Neural progenitor cell (in vitro differentiated cells): ENCODE data around the gene KCTD16. TPM values are rescaled to one million over a fixed set of nuclear protein-coding genes. Genes with fewer than 3 reads are reported as not detected.

Experiments
- DNase-seq: peaks from one replicate; pipeline ENCODE4 v3.0.0-alpha.2; 2016; ENCODE audit warnings: low spot score
- H2AFZ ChIP-seq: fragments of 200-600 bp; sonication (generic); replicated peaks from 2 replicates; pipeline ENCODE4 v1.6.1; 2016; ENCODE audit warnings: antibody characterized with exemption
- H3F3A ChIP-seq: fragments of 200-600 bp; sonication (generic); 2 replicates; pipeline ENCODE4 v1.6.1; 2016; ENCODE audit warnings: antibody characterized with exemption, low read depth
- H3K27ac ChIP-seq: fragments of 200-600 bp; sonication (generic); 2 replicates; pipeline ENCODE4 v1.5.1; 2016; ENCODE audit warnings: mild to moderate bottlenecking
- H3K27me3 ChIP-seq: fragments of 200-600 bp; sonication (generic); 2 replicates; pipeline ENCODE4 v1.6.1; 2016; ENCODE audit warnings: mild to moderate bottlenecking, moderate library complexity
- H3K36me3 ChIP-seq: fragments of 200-600 bp; sonication (generic); 2 replicates; pipeline ENCODE4 v1.5.1; 2016
- H3K4me1 ChIP-seq: fragments of 200-600 bp; sonication (generic); 2 replicates; pipeline ENCODE4 v1.6.1; 2016; ENCODE audit warnings: mixed run types
- H3K4me2 ChIP-seq: fragments of 200-600 bp; sonication (generic); 2 replicates; pipeline ENCODE4 v1.6.1; 2016
- H3K4me3 ChIP-seq: fragments of 200-600 bp; sonication (generic); 2 replicates; pipeline ENCODE4 v1.5.1; 2016
- H3K79me2 ChIP-seq: fragments of 200-600 bp; sonication (generic); 2 replicates; pipeline ENCODE4 v1.6.1; 2016; ENCODE audit warnings: low read depth
- H3K9ac ChIP-seq: fragments of 200-600 bp; sonication (generic); 2 replicates; pipeline ENCODE4 v1.6.1; 2016
- H3K9me3 ChIP-seq: fragments of 200-600 bp; sonication (generic); 2 replicates; pipeline ENCODE4 v1.5.1; 2016; ENCODE audit warnings: low read depth
- H4K20me1 ChIP-seq: fragments of 200-600 bp; sonication (generic); 2 replicates; pipeline ENCODE4 v1.6.1; 2016; ENCODE audit warnings: low read depth
- H3K27ac Mint-ChIP-seq: 3 replicates; pipeline ENCODE4 v1.8.0; 2021; ENCODE audit warnings: mixed read lengths
- H3K27me3 Mint-ChIP-seq: 2 replicates; pipeline ENCODE4 v1.8.0; 2022; ENCODE audit warnings: low read depth, mild to moderate bottlenecking, inconsistent platforms, moderate library complexity, mixed read lengths; ENCODE audit not compliant: insufficient read depth
- H3K36me3 Mint-ChIP-seq: 3 replicates; pipeline ENCODE4 v1.8.0; 2021; ENCODE audit warnings: mixed read lengths
- H3K4me1 Mint-ChIP-seq: 3 replicates; pipeline ENCODE4 v1.8.0; 2021; ENCODE audit warnings: mixed read lengths
- H3K4me3 Mint-ChIP-seq: 3 replicates; pipeline ENCODE4 v1.8.0; 2021; ENCODE audit warnings: mild to moderate bottlenecking, moderate library complexity, mixed read lengths
- H3K9me3 Mint-ChIP-seq: 3 replicates; pipeline ENCODE4 v1.8.0; 2020; ENCODE audit warnings: mixed read lengths
- CTCF ChIP-seq: fragments of 200-600 bp; sonication (generic); IDR thresholded peaks from 2 replicates; pipeline ENCODE4 v1.5.1; 2017; ENCODE audit warnings: antibody characterized with exemption, mild to moderate bottlenecking
- EZH2 ChIP-seq: fragments of 200-600 bp; sonication (generic); IDR thresholded peaks from 2 replicates; pipeline ENCODE4 v1.6.1; 2017; ENCODE audit warnings: antibody characterized with exemption, mild to moderate bottlenecking, moderate library complexity
- EZH2phosphoT487 ChIP-seq: fragments of 200-600 bp; sonication (generic); IDR thresholded peaks from 2 replicates; pipeline ENCODE4 v1.6.1; 2017; ENCODE audit warnings: antibody characterized with exemption
- total RNA-seq: library from RNA; depleted of rRNA; stranded (reverse); fragments of >200 nt; gene quantifications from 2 replicates; pipeline ENCODE4 v1.2.3, GENCODE V29; 2015; ENCODE audit warnings: low replicate concordance

Gene KCTD16
- total RNA-seq, 1 donor from 2014 or later, result 1.6 TPM

GRCh38 chr5:144134194-144134826 lies 36.4 kb upstream of the KCTD16 start:
- Histone ChIP-seq H3K27me3 (no peaks in the 10 kb centered on the region), H3K4me2 (no peak overlapping the region), H3K9ac (no peak overlapping the region), H3K36me3 (no peaks in the 10 kb centered on the region), H3K27ac (no peak overlapping the region), H3K4me3 (no peak overlapping the region), H2AFZ (no peak overlapping the region), H3F3A (no peaks in the 10 kb centered on the region), H3K4me1 (no peaks in the 10 kb centered on the region), H4K20me1 (no peaks in the 10 kb centered on the region), H3K79me2 (no peaks in the 10 kb centered on the region), H3K9me3 (no peaks in the 10 kb centered on the region)
- H3K27ac Mint-ChIP-seq, result no peak overlapping the region
- no peaks in the 10 kb centered on the region for H3K27me3 Mint-ChIP-seq
- no peaks in the 10 kb centered on the region for H3K9me3 Mint-ChIP-seq
- DNase-seq, result no peak
- H3K36me3 Mint-ChIP-seq, result no peaks in the 10 kb centered on the region
- no peaks in the 10 kb centered on the region for H3K4me1 Mint-ChIP-seq
- TF ChIP-seq CTCF (no peak), EZH2 (no peak), EZH2phosphoT487 (no peak)
- no peak overlapping the region for H3K4me3 Mint-ChIP-seq

- H3K4me3 ChIP-seq, result no peak overlapping the region
- TF ChIP-seq EZH2phosphoT487, result no peak
- H3K9me3 Mint-ChIP-seq, result no peaks in the 10 kb centered on the region
- H3K27ac Mint-ChIP-seq, result no peak overlapping the region
- H3K27ac ChIP-seq, result no peak overlapping the region
- H3F3A ChIP-seq, result no peaks in the 10 kb centered on the region
- H3K4me1 ChIP-seq, result no peaks in the 10 kb centered on the region
- no peaks in the 10 kb centered on the region for H3K27me3 ChIP-seq
- H3K4me3 Mint-ChIP-seq, result no peak overlapping the region
- no peak for DNase-seq
- H3K27me3 Mint-ChIP-seq, result no peaks in the 10 kb centered on the region
- H3K36me3 Mint-ChIP-seq, result no peaks in the 10 kb centered on the region
- H2AFZ ChIP-seq, result no peak overlapping the region
- H3K79me2 ChIP-seq, result no peaks in the 10 kb centered on the region
- H3K36me3 ChIP-seq, result no peaks in the 10 kb centered on the region
- no peak overlapping the region for H3K4me2 ChIP-seq
- H4K20me1 ChIP-seq, result no peaks in the 10 kb centered on the region
- H3K9ac ChIP-seq, result no peak overlapping the region
- H3K9me3 ChIP-seq, result no peaks in the 10 kb centered on the region
- no peaks in the 10 kb centered on the region for H3K4me1 Mint-ChIP-seq
These were observed 35.4 kb upstream of the KCTD16 start for GRCh38 chr5:144135113-144135762.

GRCh38 chr5:144139586-144139985 lies 31.1 kb upstream of the KCTD16 start:
- no peak overlapping the region for H3K4me2 ChIP-seq
- Mint-ChIP-seq H3K36me3 (no peaks in the 10 kb centered on the region), H3K4me1 (peaks cover 14% of the 10 kb centered on the region), H3K9me3 (no peaks in the 10 kb centered on the region), H3K27ac (no peak overlapping the region), H3K27me3 (peaks cover 2% of the 10 kb centered on the region), H3K4me3 (no peak overlapping the region)
- no peaks in the 10 kb centered on the region for H3K9me3 ChIP-seq
- no peaks in the 10 kb centered on the region for H4K20me1 ChIP-seq
- TF ChIP-seq EZH2phosphoT487, result no peak
- TF ChIP-seq EZH2, result no peak
- no peak for TF ChIP-seq CTCF
- H3K4me3 ChIP-seq, result no peak overlapping the region
- H3K4me1 ChIP-seq, result peaks cover 15% of the 10 kb centered on the region
- no peaks in the 10 kb centered on the region for H3F3A ChIP-seq
- no peaks in the 10 kb centered on the region for H3K36me3 ChIP-seq
- no peaks in the 10 kb centered on the region for H3K27me3 ChIP-seq
- no peak overlapping the region for H3K9ac ChIP-seq
- no peak for DNase-seq
- H3K79me2 ChIP-seq, result no peaks in the 10 kb centered on the region
- H2AFZ ChIP-seq, result no peak overlapping the region
- no peak overlapping the region for H3K27ac ChIP-seq

- no peak overlapping the region for H3K27ac Mint-ChIP-seq
- TF ChIP-seq EZH2 (no peak), CTCF (no peak), EZH2phosphoT487 (no peak)
These were observed 29.1 kb upstream of the KCTD16 start for GRCh38 chr5:144141585-144141984.

More at GRCh38 chr5:144141585-144141984, 29.1 kb upstream of the KCTD16 start:
- H4K20me1 ChIP-seq, result no peaks in the 10 kb centered on the region
- peak overlapping the region; percentile 84 for H2AFZ ChIP-seq
- H3K36me3 Mint-ChIP-seq, result no peaks in the 10 kb centered on the region
- H3K27ac ChIP-seq, result no peak overlapping the region
- H3K4me1 Mint-ChIP-seq, result peaks cover 18% of the 10 kb centered on the region
- no peaks in the 10 kb centered on the region for H3K36me3 ChIP-seq
- H3K9me3 ChIP-seq, result no peaks in the 10 kb centered on the region
- H3K4me1 ChIP-seq, result peaks cover 26% of the 10 kb centered on the region
- H3K79me2 ChIP-seq, result no peaks in the 10 kb centered on the region
- DNase-seq, result no peak
- H3K27me3 Mint-ChIP-seq, result peaks cover 2% of the 10 kb centered on the region
- no peak overlapping the region for H3K4me2 ChIP-seq
- no peak overlapping the region for H3K4me3 ChIP-seq
- H3K27me3 ChIP-seq, result no peaks in the 10 kb centered on the region
- no peaks in the 10 kb centered on the region for H3K9me3 Mint-ChIP-seq
- H3K4me3 Mint-ChIP-seq, result no peak overlapping the region
- H3K9ac ChIP-seq, result no peak overlapping the region
- H3F3A ChIP-seq, result no peaks in the 10 kb centered on the region
